EL (cell line): ENCODE data around the gene ZFAND3.
A peak's percentile ranks its signal among the peaks of the same experiment; 100 is the strongest.
"Not testable (repeated sequence)": the region's sequence is repeated elsewhere in the genome, so short reads cannot be mapped to it uniquely, and the experiment has no call there.

Experiments used
- DNase-seq: peaks from one replicate; pipeline ENCODE4 v3.0.0-alpha.2; 2016

Gene ZFAND3

GRCh38 chr6:37974943-37975342 is 155.4 kb downstream of the ZFAND3 start:
- no peak for DNase-seq

- DNase-seq: no peak
Measured at GRCh38 chr6:37977715-37978114, 158.2 kb downstream of the ZFAND3 start.

GRCh38 chr6:37979392-37980221 is 160.1 kb downstream of the ZFAND3 start:
- no peak for DNase-seq

DNA sequence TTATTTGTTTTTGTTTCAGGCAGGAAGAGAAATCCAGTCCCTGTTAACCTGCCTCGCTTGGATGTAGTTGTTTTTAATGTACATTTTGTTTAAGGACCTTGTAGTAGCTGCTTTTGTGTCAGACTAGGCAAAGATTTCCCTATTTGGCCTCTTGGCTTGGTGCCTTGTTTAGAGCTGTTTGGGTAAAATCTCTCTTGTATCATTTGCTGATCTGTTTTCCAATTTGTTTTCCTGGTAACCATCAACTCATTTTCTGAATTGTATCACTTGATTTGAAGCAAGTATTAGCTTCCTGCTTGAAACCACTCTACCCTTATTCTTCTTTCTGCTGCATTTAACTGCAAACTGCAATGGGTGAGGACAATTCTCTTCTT is 160.7 kb downstream of the ZFAND3 start:
- DNase-seq: no peak

DNA sequence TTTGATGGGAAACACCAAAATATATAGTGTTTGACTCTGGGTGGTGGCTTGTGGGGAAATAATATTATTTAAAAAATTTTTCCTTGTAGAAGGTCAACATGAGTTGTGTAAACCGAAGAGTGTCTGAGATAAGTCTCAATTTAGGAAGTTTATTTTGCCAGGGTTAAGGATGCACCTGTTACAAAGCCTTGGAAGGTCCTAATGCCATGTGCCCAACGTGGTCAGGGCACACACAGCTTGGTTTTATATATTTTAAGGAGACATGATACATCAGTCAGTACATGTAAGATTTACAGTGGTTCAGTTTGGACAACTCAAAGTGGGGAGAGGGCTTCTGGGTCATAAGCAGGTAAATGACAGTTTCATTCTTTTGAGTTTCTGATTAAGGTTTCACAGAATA is 162.1 kb downstream of the ZFAND3 start:
- no peak for DNase-seq

GRCh38 chr6:37982317-37982716 is 162.8 kb downstream of the ZFAND3 start:
- no peak for DNase-seq

DNA sequence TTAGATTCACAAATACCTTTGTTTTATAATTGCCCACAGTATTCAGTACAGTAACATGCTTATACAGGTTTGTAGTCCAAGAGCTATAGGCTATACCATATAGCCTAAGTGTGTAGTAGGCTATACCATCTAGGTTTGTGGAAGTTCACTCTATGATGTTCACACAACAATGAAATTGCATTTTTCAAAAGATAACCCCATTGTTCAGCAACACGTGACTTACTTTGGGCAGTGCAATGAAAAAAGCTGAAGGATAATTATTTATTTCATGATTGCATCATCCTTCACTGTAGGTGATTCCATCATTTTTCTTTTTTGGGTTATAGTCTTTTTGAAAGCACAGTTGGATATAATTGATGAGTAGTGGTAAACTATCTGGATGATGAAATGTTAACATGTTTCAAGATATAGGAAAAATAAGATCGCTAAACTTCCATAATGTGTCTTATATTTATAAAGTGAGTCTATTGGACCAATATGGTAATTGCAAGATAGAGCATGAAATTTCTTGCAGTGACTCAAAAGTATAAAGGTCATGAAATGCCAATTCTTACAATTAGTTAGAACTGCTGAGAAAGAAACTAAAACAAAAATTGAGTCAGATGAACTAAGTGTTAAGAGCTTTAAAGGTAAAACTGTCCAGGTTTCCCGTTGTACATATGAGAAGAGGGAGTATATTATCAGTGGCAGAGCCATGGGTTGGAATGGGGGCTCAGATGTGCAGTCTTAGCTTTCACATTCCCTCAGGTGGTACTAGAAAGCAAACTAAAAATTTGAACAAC is 164.4 kb downstream of the ZFAND3 start:
- DNase-seq: no peak

DNA sequence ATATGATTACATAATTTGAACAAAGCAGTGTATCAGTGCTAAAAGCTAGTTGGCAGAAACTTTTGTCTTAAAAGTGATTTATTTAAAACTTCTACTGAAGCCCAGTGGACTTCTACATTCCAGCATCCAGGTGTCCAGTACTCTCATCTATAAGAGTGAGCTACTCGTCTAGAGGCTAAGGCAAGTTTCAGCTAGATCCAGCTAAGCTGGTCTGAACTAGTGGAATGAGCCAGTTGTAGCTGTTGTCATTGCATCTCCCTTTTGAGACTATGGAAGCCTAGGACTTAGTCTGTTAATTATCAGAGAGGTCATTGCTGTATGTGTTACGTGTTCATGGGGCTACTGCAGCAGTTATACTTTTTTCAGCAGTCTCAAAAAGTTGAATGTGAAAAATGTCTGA is 165.1 kb downstream of the ZFAND3 start:
- DNase-seq: no peak

GRCh38 chr6:37985355-37985754 is 165.8 kb downstream of the ZFAND3 start:
- no peak for DNase-seq

- peak; percentile 65 for DNase-seq
Measured at GRCh38 chr6:37987018-37987417, 167.5 kb downstream of the ZFAND3 start.

- no peak for DNase-seq
Measured at GRCh38 chr6:37987559-37987958, 168.0 kb downstream of the ZFAND3 start.

- DNase-seq: peak; percentile 27
Measured at GRCh38 chr6:37988127-37988526, 168.6 kb downstream of the ZFAND3 start.

- peak; percentile 65 for DNase-seq
Measured at GRCh38 chr6:37988696-37989095, 169.2 kb downstream of the ZFAND3 start.

- DNase-seq: peak; percentile 91
Measured at GRCh38 chr6:37990762-37991525, 171.4 kb downstream of the ZFAND3 start.

GRCh38 chr6:37992749-37993148 is 173.2 kb downstream of the ZFAND3 start:
- no peak for DNase-seq

DNA sequence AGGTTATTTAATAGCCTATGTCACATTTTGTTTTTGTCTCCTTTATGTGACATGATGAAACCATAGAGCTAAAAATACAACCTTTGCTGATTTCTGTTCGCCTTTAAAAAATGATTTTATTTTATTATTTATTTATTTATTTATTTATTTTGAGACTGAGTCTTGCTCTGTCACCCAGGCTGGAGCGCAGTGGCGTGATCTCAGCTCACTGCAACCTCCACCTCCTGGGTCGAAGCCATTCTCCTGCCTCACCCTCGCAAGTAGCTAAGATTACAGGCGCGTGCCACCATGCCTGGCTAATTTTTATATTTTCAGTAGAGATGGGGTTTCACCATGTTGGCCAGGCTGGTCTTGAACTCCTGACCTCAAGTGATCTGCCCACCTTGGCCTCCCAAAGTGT is 173.7 kb downstream of the ZFAND3 start:
- not testable (repeated sequence) for DNase-seq

DNA sequence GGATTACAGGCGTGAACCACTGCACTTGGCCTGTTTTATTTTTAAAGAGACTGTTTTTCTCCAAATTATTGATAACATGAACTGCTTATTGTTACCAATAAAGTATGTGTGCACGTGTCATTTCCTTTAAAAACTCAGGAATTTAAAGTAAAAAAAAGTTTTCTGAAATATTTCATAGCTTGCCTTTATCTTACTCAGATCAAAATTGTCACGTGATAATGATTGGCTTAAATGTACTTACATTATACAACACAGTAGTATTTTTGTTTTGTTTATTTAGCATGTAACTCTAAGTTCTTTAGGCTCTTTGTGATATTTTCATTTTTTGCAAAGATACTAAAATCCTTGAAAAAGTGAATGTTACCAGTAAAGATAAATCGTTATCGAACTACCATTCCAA is 174.1 kb downstream of the ZFAND3 start:
- no peak for DNase-seq

- peak; percentile 59 for DNase-seq
Measured at GRCh38 chr6:37994223-37994622, 174.7 kb downstream of the ZFAND3 start.

DNA sequence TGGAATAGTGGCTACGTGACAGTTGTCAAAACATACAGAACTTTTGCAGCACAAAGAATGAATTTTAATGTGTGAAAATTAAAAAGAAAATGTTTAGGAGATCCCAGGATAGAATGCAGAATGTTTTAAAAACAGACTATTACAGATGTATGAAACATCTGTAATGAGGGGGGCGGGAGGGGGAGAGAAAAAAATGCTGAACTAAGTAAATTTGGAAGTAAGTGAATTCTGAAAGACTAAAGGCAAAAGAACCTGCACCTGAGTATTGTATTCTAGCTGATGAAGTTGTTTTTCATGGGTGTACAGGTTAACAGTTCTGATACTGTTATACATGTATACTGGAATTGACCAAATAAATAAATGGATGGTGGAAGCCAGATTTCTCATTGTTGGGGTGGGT is 178.8 kb downstream of the ZFAND3 start:
- no peak for DNase-seq

- DNase-seq: no peak
Measured at GRCh38 chr6:38001386-38001785, 181.9 kb downstream of the ZFAND3 start.

GRCh38 chr6:38004908-38005307 is 185.4 kb downstream of the ZFAND3 start:
- no peak for DNase-seq

- no peak for DNase-seq
Measured at GRCh38 chr6:38011937-38012336, 192.4 kb downstream of the ZFAND3 start.

GRCh38 chr6:38012573-38012972 is 193.0 kb downstream of the ZFAND3 start:
- DNase-seq: peak; percentile 52

- no peak for DNase-seq
Measured at GRCh38 chr6:38015341-38015740, 195.8 kb downstream of the ZFAND3 start.
